ENCODE data around the gene C15orf39.
"Not testable (repeated sequence)": the region's sequence is repeated elsewhere in the genome, so short reads cannot be mapped to it uniquely, and the experiment has no call there.

C15orf39 gene

GRCh38 chr15:75225951-75226732, 24.5 kb downstream of the C15orf39 start:
- no peak for DNase-seq (ENCODE audit: low read depth)
- no peak overlapping the region for H3K4me3 ChIP-seq (ENCODE audit: low read length)
- TF ChIP-seq CTCF (conservative IDR thresholded peaks at IDR 0.05; ENCODE audit: low read length): no peak

GRCh38 chr15:75227112-75227511, 25.4 kb downstream of the C15orf39 start:
- H3K4me3 ChIP-seq (ENCODE audit: low read length); DNase-seq (ENCODE audit: low read depth): not testable (repeated sequence)

GRCh38 chr15:75227663-75228280, 26.1 kb downstream of the C15orf39 start:
- H3K4me3 ChIP-seq (ENCODE audit: low read length): no peak overlapping the region
- DNase-seq (ENCODE audit: low read depth): no peak
- no peak for TF ChIP-seq CTCF (conservative IDR thresholded peaks at IDR 0.05; ENCODE audit: low read length)

- H3K4me3 ChIP-seq (ENCODE audit: low read length): no peak overlapping the region
- DNase-seq (ENCODE audit: low read depth): no peak
- TF ChIP-seq CTCF (conservative IDR thresholded peaks at IDR 0.05; ENCODE audit: low read length): no peak
Measured at GRCh38 chr15:75228787-75229186, 27.1 kb downstream of the C15orf39 start.

- no peak for TF ChIP-seq CTCF (conservative IDR thresholded peaks at IDR 0.05; ENCODE audit: low read length)
- H3K4me3 ChIP-seq (ENCODE audit: low read length): no peak overlapping the region
- peak; percentile 8 for DNase-seq (ENCODE audit: low read depth)
Measured at GRCh38 chr15:75229191-75230015, 27.7 kb downstream of the C15orf39 start.

- no peak overlapping the region for H3K4me3 ChIP-seq (ENCODE audit: low read length)
- TF ChIP-seq CTCF (conservative IDR thresholded peaks at IDR 0.05; ENCODE audit: low read length): no peak
- DNase-seq (ENCODE audit: low read depth): no peak
Measured at GRCh38 chr15:75230016-75230343, 28.3 kb downstream of the C15orf39 start.

GRCh38 chr15:75230551-75231371, 29.1 kb downstream of the C15orf39 start:
- TF ChIP-seq CTCF (conservative IDR thresholded peaks at IDR 0.05; ENCODE audit: low read length): no peak
- H3K4me3 ChIP-seq (ENCODE audit: low read length): no peak overlapping the region
- no peak for DNase-seq (ENCODE audit: low read depth)
